GM21619 (cell line): ENCODE data around the gene AKT1.

ENCODE experiments used
- ATAC-seq: cut with Tn5 transposase; IDR thresholded peaks from one replicate; pipeline ENCODE4 v1.9.1; 2021; ENCODE audit not compliant: unreplicated experiment

AKT1 gene

DNA sequence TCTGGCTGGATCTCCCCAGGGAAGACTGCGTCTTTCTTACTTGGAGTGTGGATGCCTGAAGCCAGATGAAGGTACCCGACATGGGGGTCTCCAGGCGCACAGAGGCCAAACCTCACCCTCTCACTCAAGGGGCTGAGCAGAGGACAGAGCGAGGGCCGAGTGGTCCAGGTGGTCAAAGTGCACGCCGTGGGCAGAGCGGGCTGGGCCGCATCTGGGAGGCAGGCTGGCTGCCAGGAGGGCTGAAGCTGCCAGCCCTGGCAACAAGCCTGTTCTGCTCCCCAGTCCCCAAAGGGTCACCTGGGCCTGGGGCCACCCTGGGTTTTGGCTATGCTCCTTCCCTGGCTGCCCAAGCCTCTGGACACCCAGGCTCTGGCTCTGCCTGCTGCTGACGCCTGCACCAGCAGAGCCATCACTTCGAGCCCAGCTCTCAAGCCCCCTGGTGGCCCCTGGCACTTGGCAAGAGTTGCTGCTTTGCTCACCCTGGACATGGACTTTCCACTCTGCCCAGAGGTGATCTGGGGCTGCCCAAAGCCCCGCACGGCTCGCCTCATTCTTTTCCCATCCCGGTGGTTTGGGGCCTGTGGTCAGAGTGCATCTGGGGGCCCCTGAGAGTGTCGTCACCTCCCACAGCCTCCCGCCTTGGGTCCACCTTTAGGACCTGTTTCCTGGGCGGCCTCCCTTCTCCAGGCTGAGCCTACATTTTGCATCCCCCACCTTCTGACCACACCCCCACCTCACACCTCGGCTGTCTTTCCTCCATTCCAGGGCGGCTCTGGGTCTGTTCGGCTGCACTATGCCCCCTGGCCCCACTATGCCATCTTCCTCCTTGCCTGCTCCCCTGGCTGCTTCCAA, 68.7 kb downstream of the AKT1 start:
- no peak for ATAC-seq

DNA sequence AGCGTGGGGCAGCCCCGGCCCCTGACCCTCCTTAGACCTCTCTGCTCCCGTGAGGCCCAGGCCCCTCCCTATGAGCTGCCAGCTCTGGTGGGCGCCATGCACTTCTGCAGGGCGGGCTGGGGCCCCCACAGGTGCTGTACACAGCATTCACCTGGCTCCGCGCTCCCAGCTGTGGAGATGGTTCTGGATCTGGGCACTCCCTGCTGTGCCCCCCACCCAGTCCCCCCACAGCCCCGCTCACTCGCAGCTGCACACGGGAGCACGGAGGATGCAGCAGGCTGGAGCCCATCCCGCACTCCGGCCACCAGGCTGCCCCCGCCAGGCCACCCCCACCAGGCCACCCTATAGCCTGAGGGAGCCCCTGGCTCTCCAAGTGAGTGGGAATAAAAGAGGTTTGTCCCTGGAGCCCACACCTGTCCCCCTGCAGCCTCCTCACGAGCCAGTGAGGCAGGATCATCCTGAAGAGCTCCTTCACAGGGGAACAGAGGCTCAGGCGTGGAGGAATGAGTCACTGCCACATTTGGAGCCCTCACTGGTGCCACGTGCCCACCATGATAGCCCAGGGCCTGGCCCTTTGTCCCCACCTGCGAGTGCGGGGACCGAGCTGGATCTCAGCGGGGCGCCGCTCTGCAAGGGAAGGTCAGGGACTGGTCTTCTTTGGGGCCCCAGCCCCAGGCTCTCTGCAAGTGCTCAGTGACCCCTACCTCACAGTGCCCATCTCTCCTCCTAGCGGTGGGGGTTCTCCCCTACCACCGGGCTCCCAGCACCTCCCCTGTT, 69.6 kb downstream of the AKT1 start:
- no peak for ATAC-seq

DNA sequence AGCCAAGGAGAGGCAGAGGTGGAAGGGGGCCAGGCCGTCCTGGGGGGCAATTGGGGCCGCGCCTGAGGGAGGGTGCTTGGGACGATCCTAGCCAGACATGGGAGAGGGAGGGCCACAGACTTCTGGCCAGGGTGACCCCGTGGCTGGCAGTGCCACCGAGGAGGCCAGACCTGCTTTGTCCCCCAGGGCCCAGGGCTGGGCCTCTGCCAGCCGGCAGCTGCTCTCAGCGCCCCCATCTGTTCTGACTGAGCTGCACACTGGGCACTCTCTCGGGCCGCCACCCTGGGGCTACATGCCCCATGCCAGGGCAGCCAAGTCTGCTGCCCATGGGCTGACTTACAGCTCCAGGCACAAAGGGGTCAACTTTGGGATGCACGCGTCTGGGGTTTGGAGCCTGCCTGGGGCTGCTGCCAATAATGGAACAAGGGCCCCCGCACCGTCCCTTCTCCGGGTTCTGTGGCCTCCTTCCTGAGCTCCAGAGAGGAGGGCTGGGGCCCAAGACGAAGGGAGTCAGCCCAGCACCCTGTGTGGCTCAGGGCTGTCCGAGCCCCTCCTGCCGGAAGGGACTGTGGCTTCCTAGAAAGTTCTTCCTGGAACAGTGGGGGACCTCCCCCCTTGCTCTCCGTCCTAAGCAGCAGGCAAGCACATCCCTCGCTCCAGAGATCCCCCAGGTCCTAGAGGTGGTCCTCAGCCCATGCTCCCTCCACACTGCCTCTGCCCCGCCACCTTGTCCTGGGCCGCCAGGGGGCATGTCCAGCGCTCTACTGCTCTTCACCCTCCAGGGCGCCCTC, 70.4 kb downstream of the AKT1 start:
- no peak for ATAC-seq

GRCh38 chr14:104724407-104724980, 71.1 kb downstream of the AKT1 start:
- no peak for ATAC-seq

DNA sequence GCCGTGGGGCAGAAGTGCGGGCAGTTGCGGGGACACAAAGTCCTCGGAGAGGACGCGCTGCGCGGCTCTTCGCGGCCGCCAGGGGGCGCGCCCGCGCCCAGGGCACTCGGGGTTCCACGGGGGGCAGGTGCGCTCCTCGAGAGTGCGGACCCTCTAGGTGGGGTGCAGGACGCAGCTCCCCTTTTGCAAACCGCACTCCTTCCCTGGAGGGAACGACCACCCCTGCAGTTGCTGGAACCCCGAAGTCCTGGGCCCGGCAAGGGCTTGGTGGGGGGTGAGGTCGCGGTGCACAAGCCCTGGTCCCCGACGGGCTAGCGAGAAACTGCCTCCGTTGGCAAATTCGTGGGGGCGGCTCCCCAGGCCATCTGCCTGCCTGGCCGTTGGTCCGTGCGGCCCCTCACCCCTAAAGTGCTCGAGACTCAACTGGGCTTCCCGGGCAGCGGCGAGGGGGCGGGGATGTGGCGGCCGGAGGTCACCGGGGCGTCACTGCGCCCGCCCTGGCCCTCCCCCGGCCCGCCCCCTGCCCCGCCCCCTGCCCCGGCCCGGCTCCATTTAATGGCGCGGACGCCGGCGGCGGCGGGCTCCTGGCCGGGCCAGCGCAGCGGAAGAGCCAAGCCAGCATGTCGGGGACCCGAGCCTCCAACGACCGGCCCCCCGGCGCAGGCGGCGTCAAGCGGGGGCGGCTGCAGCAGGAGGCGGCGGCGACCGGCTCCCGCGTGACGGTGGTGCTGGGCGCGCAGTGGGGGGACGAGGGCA, 71.7 kb downstream of the AKT1 start, which contains the start of gene ADSS1:
ADSS1 (plus strand) TSS at position 579 of the 756 bp plus-strand sequence; CDS start at position 621, 42 bp downstream.
- no peak for ATAC-seq

- no peak for ATAC-seq
Measured at GRCh38 chr14:104722938-104723650, 72.5 kb downstream of the AKT1 start.

- no peak for ATAC-seq
Measured at GRCh38 chr14:104721505-104722431, 73.8 kb downstream of the AKT1 start.
